H1 (cell line): ENCODE measurements around the gene CHST8. TPM values are rescaled to one million over a fixed set of nuclear protein-coding genes. Genes with fewer than 3 reads are reported as not detected.

Experiments
- CTCF ChIA-PET: fragments of 300-600 bp; sonication (Branson Sonifier 250); formaldehyde crosslinking; loops from one replicate; lab custom pipeline; 2021; ENCODE audit not compliant: partially characterized antibody; lab: Charles Lee
- POLR2A ChIA-PET: fragments of 300-600 bp; sonication (Branson Sonifier 250); formaldehyde crosslinking; loops from one replicate; lab custom pipeline; 2021; ENCODE audit warnings: inconsistent platforms; ENCODE audit not compliant: partially characterized antibody; lab: Charles Lee
- DNase-seq, 2 experiments: peaks; one replicate each; pipeline versions ENCODE4 v3.0.0 to v3.0.0-alpha.2; 2010 to 2022; ENCODE audit warnings: low spot score in 2 of 2, low read depth in 1 of 2, mixed read lengths in 1 of 2
- FAIRE-seq: peaks from 2 replicates; lab custom pipeline; 2011; peaks lifted over from hg19 to GRCh38; lab: Jason Lieb, UNC
- H2AFZ ChIP-seq: 2 replicates; pipeline ENCODE4 v1.8.1; 2012; ENCODE audit warnings: low read length, inconsistent platforms
- H2AK5ac ChIP-seq: 2 replicates; pipeline ENCODE4 v1.6.1; 2013; ENCODE audit warnings: low read depth, low read length
- H2BK120ac ChIP-seq: replicated peaks from 2 replicates; pipeline ENCODE3; 2013; ENCODE audit warnings: low read depth, low read length, inconsistent platforms
- H2BK12ac ChIP-seq: 2 replicates; pipeline ENCODE4 v1.6.1; 2013; ENCODE audit warnings: low read depth, low read length
- H2BK15ac ChIP-seq: 2 replicates; pipeline ENCODE4 v1.6.1; 2013; ENCODE audit warnings: low read length
- H2BK20ac ChIP-seq: 2 replicates; pipeline ENCODE4 v1.6.1; 2013; ENCODE audit warnings: low read length
- H2BK5ac ChIP-seq: 2 replicates; pipeline ENCODE4 v1.6.1; 2013; ENCODE audit warnings: low read depth, low read length
- H3K14ac ChIP-seq: 2 replicates; pipeline ENCODE4 v1.6.1; 2013; ENCODE audit warnings: inconsistent platforms; ENCODE audit not compliant: insufficient read length
- H3K18ac ChIP-seq: 2 replicates; pipeline ENCODE4 v1.6.1; 2013; ENCODE audit warnings: low read length; ENCODE audit errors: extremely low read depth
- H3K23ac ChIP-seq: 2 replicates; pipeline ENCODE4 v1.6.1; 2013; ENCODE audit warnings: inconsistent platforms; ENCODE audit not compliant: insufficient read length
- H3K23me2 ChIP-seq: 2 replicates; pipeline ENCODE4 v1.6.1; 2013; ENCODE audit warnings: low read depth, low read length
- H3K27ac ChIP-seq: 2 replicates; pipeline ENCODE4 v1.6.1; 2011; ENCODE audit warnings: low read depth, low read length, inconsistent platforms
- H3K27me3 ChIP-seq, 4 experiments: replicated peaks in 1 of 4; 1 replicate in 1 of 4; 2 replicates in 3 of 4; pipeline versions ENCODE4 v1.6.1 to v1.8.1; 2011 to 2013; ENCODE audit warnings: low read length in 3 of 4, mild to moderate bottlenecking in 3 of 4, inconsistent platforms in 2 of 4, mixed read lengths in 2 of 4, moderate library complexity in 1 of 4; ENCODE audit not compliant: control insufficient read depth in 3 of 4, insufficient read depth in 3 of 4; ENCODE audit errors: extremely low read depth in 1 of 4
- H3K36me3 ChIP-seq, 4 experiments: 2 replicates each; pipeline versions ENCODE4 v1.6.1 to v1.8.1; 2011 to 2013; ENCODE audit warnings: mild to moderate bottlenecking in 4 of 4, low read length in 3 of 4, moderate library complexity in 2 of 4, control low read depth in 1 of 4, inconsistent platforms in 1 of 4; ENCODE audit not compliant: insufficient read depth in 4 of 4, control insufficient read depth in 2 of 4
- H3K4ac ChIP-seq: replicated peaks from 2 replicates; pipeline ENCODE3; 2013; ENCODE audit warnings: low read length, low read depth, mixed read lengths, inconsistent platforms; ENCODE audit not compliant: insufficient read length
- H3K4me1 ChIP-seq, 4 experiments: replicated peaks in 1 of 4; 1 replicate in 1 of 4; 2 replicates in 3 of 4; pipeline versions ENCODE4 v1.6.1 to v1.8.1; 2011 to 2013; ENCODE audit warnings: low read length in 3 of 4, inconsistent platforms in 2 of 4, mixed read lengths in 1 of 4; ENCODE audit not compliant: insufficient read depth in 4 of 4, control insufficient read depth in 3 of 4
- H3K4me2 ChIP-seq, 2 experiments: 2 replicates each; pipeline versions ENCODE4 v1.6.1 to v1.8.1; 2011 to 2013; ENCODE audit warnings: low read depth in 2 of 2, low read length in 2 of 2, control low read depth in 1 of 2, inconsistent platforms in 1 of 2, mild to moderate bottlenecking in 1 of 2; ENCODE audit not compliant: insufficient read depth in 1 of 2
- H3K4me3 ChIP-seq, 4 experiments: fragments of 200-600, 300-600 bp in 1 of 4; sonication (generic), shearing (Covaris generic), sonication (Bioruptor Twin) in 1 of 4; 2 replicates each; pipeline versions ENCODE4 v1.5.1 to v1.8.1; 2011 to 2016; ENCODE audit warnings: low read length in 4 of 4, low read depth in 3 of 4, control low read depth in 2 of 4, inconsistent platforms in 2 of 4, mild to moderate bottlenecking in 2 of 4, mixed read lengths in 1 of 4, moderate library complexity in 1 of 4; ENCODE audit not compliant: insufficient read depth in 2 of 4; ENCODE audit errors: extremely low read depth in 1 of 4
- H3K56ac ChIP-seq: replicated peaks from 2 replicates; pipeline ENCODE3; 2013; ENCODE audit warnings: low read depth, mild to moderate bottlenecking, mixed read lengths, low read length, inconsistent platforms; ENCODE audit not compliant: insufficient read length
- H3K79me1 ChIP-seq: 2 replicates; pipeline ENCODE4 v1.6.1; 2013; ENCODE audit warnings: low read depth, low read length, control low read depth
- H3K79me2 ChIP-seq, 2 experiments: 2 replicates each; pipeline versions ENCODE4 v1.6.1 to v1.8.1; 2012 to 2013; ENCODE audit warnings: low read length in 2 of 2, mild to moderate bottlenecking in 2 of 2, inconsistent platforms in 1 of 2; ENCODE audit not compliant: insufficient read depth in 2 of 2, control insufficient read depth in 1 of 2
- H3K9ac ChIP-seq, 4 experiments: replicated peaks in 1 of 4; 1 replicate in 1 of 4; 2 replicates in 3 of 4; pipeline versions ENCODE4 v1.6.1 to v1.8.1; 2011 to 2013; ENCODE audit warnings: low read depth in 3 of 4, low read length in 3 of 4, control low read depth in 2 of 4, mild to moderate bottlenecking in 2 of 4, moderate library complexity in 2 of 4, inconsistent platforms in 1 of 4; ENCODE audit errors: extremely low read depth in 1 of 4
- H3K9me3 ChIP-seq, 2 experiments: 2 replicates each; pipeline versions ENCODE4 v1.6.1 to v1.8.1; 2012 to 2013; ENCODE audit warnings: mild to moderate bottlenecking in 2 of 2, moderate library complexity in 2 of 2, control low read depth in 1 of 2, inconsistent platforms in 1 of 2, low read depth in 1 of 2, low read length in 1 of 2, mixed read lengths in 1 of 2; ENCODE audit not compliant: insufficient read depth in 2 of 2
- H4K20me1 ChIP-seq, 2 experiments: replicated peaks in 1 of 2; 2 replicates each; pipeline versions ENCODE3 to v1.8.1; 2011 to 2013; ENCODE audit warnings: inconsistent platforms in 2 of 2, low read length in 2 of 2, mild to moderate bottlenecking in 1 of 2; ENCODE audit not compliant: insufficient read depth in 2 of 2, control insufficient read depth in 1 of 2
- H4K5ac ChIP-seq: 2 replicates; pipeline ENCODE4 v1.6.1; 2013; ENCODE audit warnings: low read length, low read depth, mixed read lengths, inconsistent platforms; ENCODE audit not compliant: insufficient read length
- H4K8ac ChIP-seq: 2 replicates; pipeline ENCODE4 v1.8.0; 2013; ENCODE audit warnings: mild to moderate bottlenecking, moderate library complexity, low read length, inconsistent platforms; ENCODE audit not compliant: insufficient read depth; ENCODE audit errors: extremely low read depth
- H4K91ac ChIP-seq: replicated peaks from 2 replicates; pipeline ENCODE3; 2013; ENCODE audit warnings: low read length, mixed read lengths, inconsistent platforms; ENCODE audit not compliant: insufficient read length
- TAF1 ChIP-seq: IDR thresholded peaks from 2 replicates; pipeline ENCODE4 v1.6.1; 2011; ENCODE audit warnings: mild to moderate bottlenecking, low read depth, low read length
- WGBS, 2 experiments: shearing (Covaris generic) in 1 of 2; methylation state at CpG; one replicate each; pipeline versions ENCODE4 v1.1.6 to v1.1.7; 2013 to 2015; ENCODE audit warnings: low lambda C conversion rate in 2 of 2, mixed read lengths in 2 of 2, inconsistent platforms in 1 of 2, low coverage in 1 of 2, missing lambda C conversion rate in 1 of 2; ENCODE audit not compliant: insufficient replicate concordance in 2 of 2, insufficient coverage in 1 of 2, insufficient read length in 1 of 2; ENCODE audit errors: extremely low coverage in 1 of 2, missing lambda C conversion rate in 1 of 2; 5-methylcytosine and 5-hydroxymethylcytosine counted together
- polyA plus RNA-seq, 7 experiments: library from polyadenylated mRNA; depleted of rRNA in 3 of 7; stranded (reverse) in 5 of 7; unstranded in 2 of 7; fragments of >200 nt in 5 of 7; fragments of 200-250 nt in 2 of 7; gene quantifications; 1 replicate in 5 of 7; 2 replicates in 1 of 7; 4 replicates in 1 of 7; pipeline versions ENCODE4 v1.2.1 to v1.2.3, GENCODE V29; 2011 to 2013; ENCODE audit warnings: missing spikeins in 2 of 7, mixed read lengths in 2 of 7
- total RNA-seq: library from RNA; stranded (reverse); fragmentation: NEBNext Ultra II Directional; extraction: Animal tissue kit (Norgen Biotek cat#: 25700); gene quantifications from 2 replicates; pipeline ENCODE4 v1.2.1, GENCODE V29; 2021

CHST8 gene
- total and polyA plus RNA-seq, 2 of the 8 experiments (the other 6 are each of a cell fraction or from before 2014, with no cell fraction given): 10.8 to 28.2 TPM

GRCh38 chr19:33769208-33769607 is 147.5 kb downstream of the CHST8 start:
- DNase-seq (no peak), FAIRE-seq (no peak)
- H2BK120ac ChIP-seq: no peak overlapping the region
- H3K9me3 ChIP-seq: no peaks in the 10 kb centered on the region
- no peak overlapping the region for H4K91ac ChIP-seq
- no peak overlapping the region for H2BK12ac ChIP-seq
- H3K4ac ChIP-seq: no peak overlapping the region
- no peak overlapping the region for H2AK5ac ChIP-seq
- no peak overlapping the region for H3K27ac ChIP-seq
- no peak overlapping the region for H3K18ac ChIP-seq
- H3K56ac ChIP-seq: no peak overlapping the region
- no peak overlapping the region for H2BK5ac ChIP-seq
- no peak overlapping the region for H2BK20ac ChIP-seq
- no peak overlapping the region for H3K23ac ChIP-seq
- no peak overlapping the region for H2AFZ ChIP-seq
- ChIA-PET POLR2A (no interaction called here), CTCF (interaction anchor here (1.0 to 6.3 kb wide), 15 partner anchors 10 to 528 kb away, joined by 3 to 79 read pairs (median 9); no protein-coding TSS in a partner anchor)
- no peaks in the 10 kb centered on the region for H3K79me1 ChIP-seq
- peaks cover 7 to 10% of the 10 kb centered on the region in 2 experiments for H4K20me1 ChIP-seq
- no peaks in the 10 kb centered on the region for H3K79me2 ChIP-seq
- no peaks in the 10 kb centered on the region for H3K23me2 ChIP-seq
- no peak overlapping the region for H3K4me3 ChIP-seq
- no peak overlapping the region for H2BK15ac ChIP-seq
- no peak overlapping the region for H3K4me2 ChIP-seq
- no peak for TF ChIP-seq TAF1
- WGBS, 2 experiments: 79% methylated on average over 6 of the region's 6 CpGs; no CpG with 5 or more reads in 1 of the 2 experiments
- no peak overlapping the region for H3K9ac ChIP-seq
- H3K27me3 ChIP-seq: no peaks in the 10 kb centered on the region
- H3K14ac ChIP-seq: no peak overlapping the region
- H4K5ac ChIP-seq: no peak overlapping the region
- H3K36me3 ChIP-seq: peaks cover 0 to 5% (median 0%) of the 10 kb centered on the region in 4 experiments; a peak in 2 of 8 replicates
- H4K8ac ChIP-seq: no peak overlapping the region
- no peaks in the 10 kb centered on the region for H3K4me1 ChIP-seq
